CD4-positive, CD25-positive, alpha-beta regulatory T cell (primary cell): ENCODE data around the gene EED. TPM values are rescaled to one million over a fixed set of nuclear protein-coding genes. Genes with fewer than 3 reads are reported as not detected.

Source experiments
- ATAC-seq, 2 donors: fragments of 150-1000 bp; cut with Tn5 transposase; one replicate each; pipeline ENCODE4 v1.10.0; 2021; ENCODE audit warnings: low read depth in 2 of 2, moderate number of reproducible peaks in 2 of 2, moderate library complexity in 1 of 2
- DNase-seq, 3 donors: peaks; one replicate each; pipeline versions ENCODE4 v3.0.0 to v3.0.0-alpha.2; 2012 to 2022; ENCODE audit warnings: mixed read lengths in 1 of 3
- H3K27ac ChIP-seq: one replicate; pipeline ENCODE4 v1.7.0; 2013; ENCODE audit warnings: mild to moderate bottlenecking, low read length; ENCODE audit not compliant: insufficient read depth, poor library complexity, severe bottlenecking
- H3K27me3 ChIP-seq: one replicate; pipeline ENCODE4 v1.7.0; 2013; ENCODE audit warnings: low read length; ENCODE audit not compliant: control insufficient read depth, insufficient read depth
- H3K36me3 ChIP-seq: one replicate; pipeline ENCODE4 v1.7.0; 2013; ENCODE audit warnings: mild to moderate bottlenecking, low read length, moderate library complexity; ENCODE audit not compliant: control insufficient read depth, insufficient read depth
- H3K4me1 ChIP-seq: 2 replicates; pipeline ENCODE4 v1.7.0; 2013; ENCODE audit warnings: mild to moderate bottlenecking, low read length; ENCODE audit not compliant: insufficient read depth, control insufficient read depth, poor library complexity, severe bottlenecking
- H3K4me3 ChIP-seq: one replicate; pipeline ENCODE4 v1.7.0; 2013; ENCODE audit warnings: low read depth, mild to moderate bottlenecking, low read length, moderate library complexity
- H3K9me3 ChIP-seq, 2 experiments: 1 replicate in 1 of 2; 2 replicates in 1 of 2; pipeline ENCODE4 v1.7.0; 2013; ENCODE audit warnings: low read length in 2 of 2, mild to moderate bottlenecking in 1 of 2, moderate library complexity in 1 of 2; ENCODE audit not compliant: control insufficient read depth in 2 of 2
- H3K27ac Mint-ChIP-seq, 3 donors: one replicate each; pipeline ENCODE4 v1.8.0; 2020 to 2022; ENCODE audit warnings: mild to moderate bottlenecking in 3 of 3, mixed read lengths in 3 of 3, moderate library complexity in 2 of 3
- H3K27me3 Mint-ChIP-seq: one replicate; pipeline ENCODE4 v1.8.0; 2022; ENCODE audit warnings: mild to moderate bottlenecking, mixed read lengths
- H3K36me3 Mint-ChIP-seq: one replicate; pipeline ENCODE4 v1.8.0; 2020; ENCODE audit warnings: mixed read lengths
- H3K4me1 Mint-ChIP-seq, 4 donors: one replicate each; pipeline ENCODE4 v1.8.0; 2020 to 2022; ENCODE audit warnings: mixed read lengths in 4 of 4, mild to moderate bottlenecking in 1 of 4
- H3K4me3 Mint-ChIP-seq, 4 donors: one replicate each; pipeline ENCODE4 v1.8.0; 2020 to 2022; ENCODE audit warnings: mild to moderate bottlenecking in 4 of 4, mixed read lengths in 4 of 4, moderate library complexity in 3 of 4
- H3K9me3 Mint-ChIP-seq, 7 donors: one replicate each; pipeline ENCODE4 v1.8.0; 2020 to 2022; ENCODE audit warnings: mixed read lengths in 7 of 7, mild to moderate bottlenecking in 3 of 7, moderate library complexity in 2 of 7
- polyA plus RNA-seq, 4 donors: library from polyadenylated mRNA; unstranded; fragments of 300-500 nt; fragmentation: Illumina TruSeq; gene quantifications; one replicate each; pipeline ENCODE4 v1.2.3, GENCODE V29; 2021
- total RNA-seq: library from RNA; stranded (reverse); gene quantifications from one replicate; pipeline ENCODE4 v1.2.3, GENCODE V29; 2022

Gene EED
- total and polyA plus RNA-seq, 5 donors from 2014 or later, result 23.7 to 65.7 (median 29.8) TPM

GRCh38 chr11:86201371-86201884, 43.1 kb upstream of the EED start:
- ATAC-seq (no peak), DNase-seq (no peak)
- Histone ChIP-seq H3K27me3 (no peaks in the 10 kb centered on the region), H3K4me1 (peaks cover 15% of the 10 kb centered on the region), H3K9me3 (no peaks in the 10 kb centered on the region), H3K4me3 (no peak overlapping the region), H3K27ac (no peak overlapping the region), H3K36me3 (no peaks in the 10 kb centered on the region)
- no peak overlapping the region for H3K27ac Mint-ChIP-seq
- H3K9me3 Mint-ChIP-seq, result no peaks in the 10 kb centered on the region
- H3K36me3 Mint-ChIP-seq, result no peaks in the 10 kb centered on the region
- no peaks in the 10 kb centered on the region for H3K4me1 Mint-ChIP-seq
- H3K27me3 Mint-ChIP-seq, result no peaks in the 10 kb centered on the region
- H3K4me3 Mint-ChIP-seq, result no peak overlapping the region

GRCh38 chr11:86202013-86202336, 42.6 kb upstream of the EED start:
- no peaks in the 10 kb centered on the region for H3K36me3 Mint-ChIP-seq
- H3K4me3 ChIP-seq, result peak overlapping the region; percentile 96
- DNase-seq, result peak in 1 of 3 donors; percentile 69
- peaks cover 15% of the 10 kb centered on the region for H3K4me1 ChIP-seq
- H3K27ac Mint-ChIP-seq, result no peak overlapping the region
- no peak overlapping the region for H3K4me3 Mint-ChIP-seq
- H3K27me3 ChIP-seq, result no peaks in the 10 kb centered on the region
- no peaks in the 10 kb centered on the region for H3K9me3 Mint-ChIP-seq
- no peaks in the 10 kb centered on the region for H3K27me3 Mint-ChIP-seq
- H3K27ac ChIP-seq, result peak overlapping the region; percentile 60
- peak; percentile 45 to 65 for ATAC-seq
- no peaks in the 10 kb centered on the region for H3K4me1 Mint-ChIP-seq
- H3K9me3 ChIP-seq, result no peaks in the 10 kb centered on the region
- H3K36me3 ChIP-seq, result no peaks in the 10 kb centered on the region

GRCh38 chr11:86204356-86204755, 40.2 kb upstream of the EED start:
- Mint-ChIP-seq H3K4me1 (no peaks in the 10 kb centered on the region), H3K27ac (peak overlapping the region in 2 of 3 donors; percentile 39 to 48), H3K4me3 (peak overlapping the region in 2 of 4 donors; percentile 22 to 29), H3K27me3 (no peaks in the 10 kb centered on the region), H3K36me3 (no peaks in the 10 kb centered on the region), H3K9me3 (no peaks in the 10 kb centered on the region)
- H3K36me3 ChIP-seq, result no peaks in the 10 kb centered on the region
- H3K4me1 ChIP-seq, result peaks cover 15% of the 10 kb centered on the region
- no peak for DNase-seq
- ATAC-seq, result no peak
- no peaks in the 10 kb centered on the region for H3K9me3 ChIP-seq
- no peaks in the 10 kb centered on the region for H3K27me3 ChIP-seq
- H3K4me3 ChIP-seq, result no peak overlapping the region
- H3K27ac ChIP-seq, result no peak overlapping the region

GRCh38 chr11:86205421-86206336, 38.9 kb upstream of the EED start:
- ATAC-seq, result no peak
- Histone ChIP-seq H3K27me3 (no peaks in the 10 kb centered on the region), H3K4me3 (no peak overlapping the region), H3K27ac (no peak overlapping the region), H3K4me1 (peaks cover 15% of the 10 kb centered on the region), H3K36me3 (no peaks in the 10 kb centered on the region), H3K9me3 (no peaks in the 10 kb centered on the region)
- DNase-seq, result no peak
- H3K4me1 Mint-ChIP-seq, result no peaks in the 10 kb centered on the region
- H3K36me3 Mint-ChIP-seq, result no peaks in the 10 kb centered on the region
- H3K27me3 Mint-ChIP-seq, result no peaks in the 10 kb centered on the region
- no peak overlapping the region for H3K27ac Mint-ChIP-seq
- peaks cover 0 to 1% (median 0%) of the 10 kb centered on the region in 7 donors for H3K9me3 Mint-ChIP-seq
- no peak overlapping the region for H3K4me3 Mint-ChIP-seq

DNA sequence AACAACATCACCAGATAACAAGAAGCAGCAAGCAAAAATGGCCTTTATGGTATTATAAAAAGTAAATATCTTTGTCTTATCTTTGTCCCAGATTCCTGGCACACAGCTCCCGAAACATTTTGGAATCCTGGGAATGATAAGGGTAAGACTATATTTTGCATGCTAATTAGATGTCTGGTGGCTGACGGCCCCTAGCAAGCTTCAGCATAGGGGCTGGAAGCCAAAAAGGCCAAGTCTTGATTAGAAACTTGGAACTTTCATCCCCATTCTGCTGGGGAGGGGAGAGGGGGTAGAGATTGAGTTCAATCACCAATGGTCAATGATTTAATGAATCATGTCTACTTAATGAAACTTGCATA, 38.2 kb upstream of the EED start:
- H3K27me3 Mint-ChIP-seq, result no peaks in the 10 kb centered on the region

GRCh38 chr11:86207413-86207812, 37.1 kb upstream of the EED start:
- Mint-ChIP-seq H3K36me3 (no peaks in the 10 kb centered on the region), H3K27ac (peak overlapping the region in 1 of 3 donors; percentile 74), H3K27me3 (no peaks in the 10 kb centered on the region), H3K9me3 (peaks cover 0 to 1% (median 0%) of the 10 kb centered on the region in 7 donors), H3K4me3 (no peak overlapping the region), H3K4me1 (no peaks in the 10 kb centered on the region)
- Histone ChIP-seq H3K36me3 (no peaks in the 10 kb centered on the region), H3K4me3 (no peak overlapping the region), H3K9me3 (no peaks in the 10 kb centered on the region), H3K27ac (no peak overlapping the region), H3K4me1 (peaks cover 7% of the 10 kb centered on the region), H3K27me3 (no peaks in the 10 kb centered on the region)
- DNase-seq (no peak), ATAC-seq (no peak)

More for the DNA sequence above, 38.2 kb upstream of the EED start:
- no peaks in the 10 kb centered on the region for H3K9me3 ChIP-seq
- Mint-ChIP-seq H3K27ac (no peak overlapping the region), H3K4me3 (no peak overlapping the region), H3K9me3 (peaks cover 0 to 1% (median 0%) of the 10 kb centered on the region in 7 donors), H3K4me1 (no peaks in the 10 kb centered on the region), H3K36me3 (no peaks in the 10 kb centered on the region)
- H3K27me3 ChIP-seq, result no peaks in the 10 kb centered on the region
- ATAC-seq (no peak), DNase-seq (no peak)
- no peak overlapping the region for H3K4me3 ChIP-seq
- no peaks in the 10 kb centered on the region for H3K36me3 ChIP-seq
- no peak overlapping the region for H3K27ac ChIP-seq
- peaks cover 15% of the 10 kb centered on the region for H3K4me1 ChIP-seq

DNA sequence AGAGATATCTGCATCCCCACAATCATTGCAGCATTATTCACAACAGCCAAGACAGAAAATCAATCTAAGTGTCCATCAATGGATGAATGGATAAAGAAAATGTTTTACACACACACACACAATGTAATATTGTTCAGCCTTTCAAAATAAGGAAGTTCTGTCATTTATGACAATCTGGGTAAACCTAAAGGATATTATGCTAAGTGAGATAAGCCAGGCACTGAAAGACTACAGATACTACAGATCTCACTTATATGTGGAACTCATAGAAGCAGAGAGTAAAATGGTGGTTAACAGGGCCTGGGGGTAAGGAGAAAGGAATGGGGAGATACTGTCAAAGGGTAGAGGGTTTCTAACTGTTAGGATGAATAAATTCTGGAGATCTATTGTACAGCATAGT, 36.0 kb upstream of the EED start:
- peak overlapping the region in 1 of 3 donors; percentile 27 for H3K27ac Mint-ChIP-seq
- H3K27ac ChIP-seq, result no peak overlapping the region
- no peaks in the 10 kb centered on the region for H3K27me3 Mint-ChIP-seq
- ATAC-seq (no peak), DNase-seq (no peak)
- H3K36me3 Mint-ChIP-seq, result no peaks in the 10 kb centered on the region
- no peak overlapping the region for H3K4me3 Mint-ChIP-seq
- no peaks in the 10 kb centered on the region for H3K4me1 Mint-ChIP-seq
- no peaks in the 10 kb centered on the region for H3K4me1 ChIP-seq
- no peaks in the 10 kb centered on the region for H3K27me3 ChIP-seq
- H3K9me3 Mint-ChIP-seq, result peaks cover 0 to 1% (median 0%) of the 10 kb centered on the region in 7 donors
- H3K9me3 ChIP-seq, result no peaks in the 10 kb centered on the region
- H3K36me3 ChIP-seq, result no peaks in the 10 kb centered on the region
- H3K4me3 ChIP-seq, result no peak overlapping the region
